Epidermal melanocyte (primary cell): ENCODE measurements around the gene C11orf98.
"Not testable (repeated sequence)": the region's sequence is repeated elsewhere in the genome, so short reads cannot be mapped to it uniquely, and the experiment has no call there.

ENCODE experiments used
- DNase-seq: peaks from one replicate; pipeline ENCODE4 v3.0.0; 2011; ENCODE audit warnings: low spot score; ENCODE audit not compliant: insufficient read length

The C11orf98 gene

DNA sequence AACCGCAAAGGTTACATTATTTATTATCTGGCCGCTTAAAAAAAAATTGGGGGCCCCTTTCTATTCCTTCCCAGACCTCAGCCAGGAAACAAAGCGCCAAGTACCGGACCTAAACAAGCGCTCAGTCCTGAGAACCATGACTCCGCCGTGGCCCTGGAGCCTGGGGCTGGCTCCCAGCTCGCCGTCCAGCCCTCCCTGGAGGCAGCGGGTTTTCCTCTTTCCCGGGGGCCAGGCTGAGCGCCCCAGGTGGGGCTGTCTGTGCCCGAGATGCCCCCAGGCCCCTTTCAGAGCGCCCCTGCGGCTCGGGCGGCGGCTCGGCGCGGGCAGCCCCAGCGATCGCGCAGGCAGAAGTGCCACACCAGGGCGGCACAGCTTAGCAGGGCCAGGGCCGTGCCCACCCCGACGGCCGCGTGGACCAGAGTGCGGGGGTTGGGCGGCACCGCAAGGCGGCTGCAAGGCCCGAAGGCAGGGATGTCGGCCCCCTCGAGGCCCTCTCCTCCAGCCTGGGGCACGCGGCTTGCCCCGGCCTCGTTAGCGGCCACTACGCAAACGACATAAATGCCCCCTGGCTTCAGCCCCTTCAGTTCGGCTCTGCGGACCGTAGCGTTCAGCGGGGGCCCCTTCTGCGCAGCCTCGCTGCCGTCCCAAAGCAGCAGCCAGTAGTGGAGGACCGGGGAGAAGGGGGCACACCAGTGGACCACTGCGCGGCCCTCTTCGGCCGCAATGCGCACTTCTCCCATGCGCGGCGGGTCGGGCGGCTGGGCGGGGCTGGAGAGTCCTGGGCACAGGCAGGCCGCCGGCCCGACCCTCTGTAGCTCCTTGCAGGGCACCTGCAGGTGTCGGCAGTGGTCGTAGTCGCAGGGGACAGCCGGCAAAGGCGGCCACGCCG, 22.7 kb upstream of the C11orf98 start:
- DNase-seq, result no peak

DNA sequence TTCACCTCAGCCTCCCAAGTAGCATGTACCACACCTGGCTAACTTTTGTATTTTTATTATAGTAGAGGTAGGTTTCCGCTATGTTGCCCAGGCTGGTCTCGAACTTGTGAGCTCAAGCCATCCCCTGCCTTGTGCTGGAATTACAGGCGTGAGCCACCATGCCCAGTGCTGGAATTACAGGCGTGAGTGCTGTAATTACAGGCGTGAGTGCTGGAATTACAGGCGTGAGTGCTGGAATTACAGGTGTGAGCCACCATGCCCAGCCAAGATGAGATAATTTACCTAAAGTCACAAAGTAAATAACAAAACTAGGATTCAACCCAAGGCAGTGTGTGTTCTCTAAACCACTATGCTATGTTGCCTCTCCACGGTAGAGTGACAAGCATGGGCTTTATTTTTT, 17.5 kb upstream of the C11orf98 start:
- no peak for DNase-seq

DNA sequence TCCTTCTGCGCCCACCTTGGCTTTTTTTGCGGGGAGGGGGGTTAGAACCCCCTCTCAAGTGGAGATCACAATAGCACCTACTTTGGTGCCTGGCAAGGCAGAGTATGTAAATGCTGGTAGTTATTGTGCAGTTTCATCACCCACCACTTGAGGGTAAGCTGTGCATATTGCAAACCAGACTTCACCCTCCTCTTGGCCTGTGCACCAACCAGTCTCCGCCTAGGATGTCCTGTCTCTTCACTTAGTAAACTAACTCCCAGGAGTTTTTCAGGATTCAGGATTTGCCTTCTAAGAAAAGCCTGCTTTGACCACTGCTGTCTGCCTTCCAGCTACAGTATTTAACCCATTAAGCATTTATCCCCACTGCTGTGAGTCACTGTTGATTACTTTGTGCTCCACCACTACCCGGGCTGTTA, 15.8 kb upstream of the C11orf98 start:
- DNase-seq, result peak; percentile 82

DNA sequence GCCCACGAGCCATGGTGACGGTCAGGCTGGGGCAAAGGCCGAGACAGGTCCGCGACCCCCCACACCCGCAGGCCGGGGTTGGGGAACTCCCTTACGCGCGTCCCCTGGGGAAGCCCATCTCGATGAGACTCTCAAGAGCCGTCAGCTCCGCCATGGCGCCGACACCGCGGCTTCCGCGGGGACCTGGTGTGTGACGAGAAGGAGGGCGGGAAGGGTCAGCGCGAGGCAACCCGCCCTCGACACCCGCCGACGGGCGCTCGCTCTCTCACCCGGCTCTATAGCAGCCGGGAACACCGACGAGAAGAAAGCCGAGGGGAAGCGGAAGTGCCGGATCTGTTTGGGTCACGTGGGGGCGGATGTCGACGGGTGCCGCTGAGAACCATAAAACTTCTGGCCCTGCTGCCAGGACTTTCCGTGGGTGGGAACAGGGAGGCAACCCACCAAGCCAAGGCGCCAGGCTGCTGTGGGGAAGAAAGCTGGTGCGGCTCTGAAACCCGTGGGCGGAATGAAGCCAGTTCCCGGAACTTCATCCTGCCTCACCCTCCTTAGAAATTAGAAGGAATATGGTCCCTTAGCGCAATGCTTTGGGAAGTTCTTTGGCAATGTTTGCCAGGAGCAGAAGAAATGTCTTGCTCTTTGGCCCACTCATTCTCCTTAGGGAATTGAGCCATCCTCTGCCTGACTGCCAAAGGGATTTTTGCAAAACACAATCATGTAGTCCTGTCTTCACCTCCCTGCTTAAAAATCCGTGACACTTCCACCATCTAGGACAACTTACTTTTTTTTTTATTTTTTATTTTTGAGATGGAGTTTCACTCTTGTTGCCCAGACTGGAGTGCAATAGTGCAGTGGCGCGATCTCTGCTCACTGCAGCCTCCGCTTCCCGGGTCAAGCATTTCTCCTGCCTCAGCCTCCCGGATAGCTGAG, 14.0 kb upstream of the C11orf98 start, which contains the start of gene UBXN1:
TSS of gene UBXN1 (minus strand) at position 304 of the 927 bp plus-strand sequence. CDS start at position 154, 150 bp downstream.
- DNase-seq, result peak; percentile 94

DNA sequence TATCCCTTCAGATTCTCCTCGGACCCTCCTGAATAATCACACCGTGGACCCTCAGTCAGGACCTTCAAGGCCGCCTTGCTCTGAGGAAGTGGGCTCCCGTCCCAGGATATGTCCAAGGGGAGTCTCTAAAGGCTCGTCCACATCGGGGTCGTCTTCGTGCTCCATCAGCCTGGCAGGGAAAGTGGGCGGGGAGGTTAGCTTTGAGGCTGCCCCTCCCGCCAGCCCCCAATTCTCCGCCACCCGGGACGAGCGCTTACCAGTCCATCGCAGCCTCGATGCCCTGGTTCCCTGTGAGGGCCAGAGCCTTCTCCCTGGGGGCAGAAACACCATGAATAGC, 13.4 kb upstream of the C11orf98 start:
- no peak for DNase-seq

DNA sequence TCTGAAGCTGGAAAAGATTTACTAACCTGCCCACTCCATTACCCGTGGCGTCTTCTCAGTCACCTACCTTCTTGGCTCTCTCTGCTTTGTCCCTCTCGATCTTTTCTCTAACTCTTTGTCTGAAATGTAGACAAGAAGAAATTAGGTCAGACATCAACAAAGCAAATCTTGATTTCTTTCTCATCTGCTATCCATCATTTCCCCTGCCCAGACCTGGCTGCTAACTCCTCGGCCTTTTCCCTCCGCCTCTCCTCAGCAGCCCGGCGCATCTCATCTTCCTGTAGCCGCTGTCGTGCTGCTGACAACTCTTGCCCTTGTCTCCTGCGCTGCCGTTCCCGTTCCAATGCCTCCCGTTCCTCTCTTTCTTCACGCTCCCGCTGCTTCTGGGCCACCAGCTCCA, 12.7 kb upstream of the C11orf98 start:
- DNase-seq, result no peak

DNA sequence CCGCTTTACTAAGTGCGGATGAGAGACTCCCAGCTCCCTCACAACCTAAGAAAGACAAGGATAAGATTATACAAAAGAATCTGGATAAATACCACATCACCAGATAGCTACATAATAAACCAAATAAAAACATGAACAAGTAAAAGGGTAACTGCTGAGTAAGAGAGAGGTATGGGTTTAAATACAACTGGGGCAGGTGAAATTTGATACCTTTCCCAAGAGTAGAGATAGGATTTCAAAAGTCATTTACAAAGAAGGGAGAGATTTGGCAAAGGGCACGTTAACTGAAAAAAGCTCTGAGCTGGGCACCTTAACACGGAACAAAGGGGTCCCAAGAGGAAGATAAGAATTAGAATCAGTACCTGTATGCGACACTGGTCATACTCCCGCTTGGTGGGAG, 12.1 kb upstream of the C11orf98 start:
- DNase-seq, result no peak

DNA sequence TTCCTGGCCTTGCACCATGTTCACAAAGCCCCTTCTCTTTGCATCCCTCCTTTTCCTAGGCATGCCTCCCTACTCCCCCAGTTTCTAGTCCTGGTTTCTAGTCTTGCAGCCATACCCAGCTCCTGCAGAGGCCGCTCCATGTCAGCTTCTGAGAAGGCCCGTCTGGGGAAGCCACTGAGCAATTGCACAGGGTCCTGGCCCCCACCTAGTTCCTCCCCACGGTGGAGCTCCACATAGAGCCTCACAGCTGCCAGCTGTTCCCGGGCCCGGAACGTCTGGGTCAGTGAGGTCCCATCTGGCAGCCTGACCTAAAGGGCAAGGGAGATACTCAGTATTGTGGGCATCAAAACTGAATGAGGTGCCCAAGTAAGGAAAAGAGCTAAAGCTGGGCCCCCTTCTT, 11.7 kb upstream of the C11orf98 start:
- DNase-seq, result no peak

DNA sequence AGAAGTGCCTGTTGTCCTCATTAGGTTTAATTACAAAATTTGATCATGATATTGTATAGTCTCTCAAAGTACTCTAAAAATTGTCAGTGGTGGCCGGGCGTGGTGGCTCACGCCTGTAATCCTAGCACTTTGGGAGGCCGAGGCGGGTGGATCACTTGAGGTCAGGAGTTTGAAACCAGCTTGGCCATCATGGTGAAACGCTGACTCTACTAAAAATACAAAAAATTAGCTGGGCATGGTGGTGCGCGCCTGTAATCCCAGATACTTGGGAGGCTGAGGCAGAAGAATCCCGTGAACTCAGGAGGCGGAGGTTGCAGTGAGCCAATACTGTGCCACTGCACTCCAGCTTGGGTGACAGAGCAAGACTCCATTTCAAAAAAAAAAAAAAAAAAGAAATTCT, 10.4 kb upstream of the C11orf98 start:
- DNase-seq, result not testable (repeated sequence)

DNA sequence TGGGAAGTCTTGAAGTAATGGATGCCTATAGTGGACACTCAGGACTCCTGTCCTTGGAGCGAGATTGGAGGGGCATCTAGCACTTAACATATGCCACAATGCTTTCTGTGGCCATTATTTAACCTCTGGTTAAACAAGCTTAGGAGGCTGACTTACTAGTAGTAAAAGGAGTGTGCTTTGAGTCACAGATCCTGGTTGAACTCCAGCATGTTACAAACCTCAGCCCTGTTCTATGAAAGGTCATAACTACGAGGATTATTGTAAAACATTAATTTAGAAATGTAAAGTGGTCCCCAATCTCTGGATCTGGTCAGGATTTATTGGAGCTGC, 8.2 kb upstream of the C11orf98 start:
- DNase-seq, result no peak

DNA sequence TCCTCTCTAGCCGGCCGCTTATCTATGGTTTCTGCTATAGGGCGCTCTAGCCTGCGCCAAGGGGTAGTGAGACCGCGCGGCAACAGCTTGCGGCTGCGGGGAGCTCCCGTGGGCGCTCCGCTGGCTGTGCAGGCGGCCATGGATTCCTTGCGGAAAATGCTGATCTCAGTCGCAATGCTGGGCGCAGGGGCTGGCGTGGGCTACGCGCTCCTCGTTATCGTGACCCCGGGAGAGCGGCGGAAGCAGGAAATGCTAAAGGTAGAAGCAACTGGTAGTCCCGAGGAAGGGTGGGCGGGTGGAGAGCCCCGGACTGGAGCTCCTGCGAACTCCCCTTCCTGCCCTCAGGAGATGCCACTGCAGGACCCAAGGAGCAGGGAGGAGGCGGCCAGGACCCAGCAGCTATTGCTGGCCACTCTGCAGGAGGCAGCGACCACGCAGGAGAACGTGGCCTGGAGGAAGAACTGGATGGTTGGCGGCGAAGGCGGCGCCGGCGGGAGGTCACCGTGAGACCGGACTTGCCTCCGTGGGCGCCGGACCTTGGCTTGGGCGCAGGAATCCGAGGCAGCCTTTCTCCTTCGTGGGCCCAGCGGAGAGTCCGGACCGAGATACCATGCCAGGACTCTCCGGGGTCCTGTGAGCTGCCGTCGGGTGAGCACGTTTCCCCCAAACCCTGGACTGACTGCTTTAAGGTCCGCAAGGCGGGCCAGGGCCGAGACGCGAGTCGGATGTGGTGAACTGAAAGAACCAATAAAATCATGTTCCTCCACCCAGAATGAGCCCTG, 6.8 kb upstream of the C11orf98 start, which contains the start of the genes LBHD1 and UQCC3:
TSS of gene LBHD1 (minus strand) at position 660 of the 782 bp plus-strand sequence. CDS start 2,236 bp downstream, outside the sequence.
TSS of gene UQCC3 (plus strand) at position 66 of the 782 bp plus-strand sequence. CDS start at position 139, 73 bp downstream.
- peak; percentile 77 for DNase-seq

DNA sequence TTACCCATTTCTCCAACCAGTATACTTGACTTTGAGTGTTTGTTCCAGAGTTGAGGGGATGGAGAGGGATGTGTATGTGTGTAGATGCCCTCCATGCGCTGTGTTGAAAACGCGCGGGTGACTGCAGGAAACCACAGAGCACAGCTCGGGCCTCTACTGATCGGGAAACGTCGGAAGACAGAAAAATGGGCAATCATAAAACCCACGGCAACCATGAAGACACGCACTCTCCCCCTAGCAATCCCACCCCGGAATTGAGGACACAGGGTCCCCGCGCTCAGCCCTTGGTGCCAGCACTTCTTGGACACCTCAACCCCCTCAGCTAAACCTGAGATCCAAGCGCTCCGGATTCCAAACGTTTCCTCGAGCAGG, 6.2 kb upstream of the C11orf98 start:
- DNase-seq, result no peak

DNA sequence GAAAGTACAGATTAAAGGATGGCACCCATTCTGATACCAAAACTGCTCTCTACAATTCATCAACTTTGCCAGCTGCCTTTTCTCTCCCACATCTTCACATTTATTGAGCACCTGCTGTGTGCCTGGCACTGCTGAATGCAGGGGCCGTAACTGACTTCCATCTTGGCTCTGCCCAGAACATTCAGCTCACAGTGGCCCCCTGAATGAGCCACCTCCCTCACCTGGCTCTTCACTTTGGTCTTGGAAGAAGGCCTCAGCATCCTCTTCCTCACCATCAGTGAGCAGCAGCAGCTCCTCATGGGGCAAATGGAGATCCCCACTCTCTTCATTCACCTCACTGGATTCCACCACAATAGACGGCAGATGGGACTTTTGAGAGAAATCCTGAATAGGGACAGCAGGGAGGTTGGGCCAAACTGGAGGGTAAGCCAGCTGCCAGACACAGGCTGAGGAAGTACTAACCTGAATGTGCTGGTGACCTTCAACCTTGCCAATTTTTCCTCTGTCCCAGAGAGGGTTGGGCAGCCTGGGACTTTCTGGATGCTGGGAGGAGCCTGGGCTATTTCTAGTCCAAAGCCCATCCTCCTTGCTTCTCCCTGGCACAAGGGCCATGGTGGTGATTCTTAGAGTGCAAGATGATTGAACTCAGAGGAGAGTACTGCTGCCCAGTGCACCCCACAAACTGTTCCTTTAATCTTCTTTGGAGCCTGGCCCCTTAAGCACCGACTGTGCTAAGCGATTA, 4.6 kb upstream of the C11orf98 start:
- no peak for DNase-seq

DNA sequence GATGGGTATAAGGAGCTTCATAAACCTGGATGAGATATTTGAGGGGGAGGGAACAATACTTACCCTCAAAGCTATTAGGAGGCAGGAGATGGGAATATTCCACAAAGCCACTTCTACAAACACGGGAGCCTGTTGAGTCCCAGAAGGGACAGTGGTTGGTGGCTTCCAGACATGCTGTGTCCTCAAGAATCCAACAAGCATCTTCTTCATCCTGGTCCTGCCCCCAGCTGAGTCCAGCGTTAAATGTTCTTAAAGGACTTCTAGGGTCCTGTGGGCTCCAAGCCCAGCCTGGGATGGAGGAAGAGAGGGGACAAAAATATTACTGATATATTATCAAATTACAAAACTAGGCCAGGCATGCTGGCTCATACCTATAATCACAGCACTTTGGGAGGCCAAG, 2.5 kb upstream of the C11orf98 start:
- no peak for DNase-seq

DNA sequence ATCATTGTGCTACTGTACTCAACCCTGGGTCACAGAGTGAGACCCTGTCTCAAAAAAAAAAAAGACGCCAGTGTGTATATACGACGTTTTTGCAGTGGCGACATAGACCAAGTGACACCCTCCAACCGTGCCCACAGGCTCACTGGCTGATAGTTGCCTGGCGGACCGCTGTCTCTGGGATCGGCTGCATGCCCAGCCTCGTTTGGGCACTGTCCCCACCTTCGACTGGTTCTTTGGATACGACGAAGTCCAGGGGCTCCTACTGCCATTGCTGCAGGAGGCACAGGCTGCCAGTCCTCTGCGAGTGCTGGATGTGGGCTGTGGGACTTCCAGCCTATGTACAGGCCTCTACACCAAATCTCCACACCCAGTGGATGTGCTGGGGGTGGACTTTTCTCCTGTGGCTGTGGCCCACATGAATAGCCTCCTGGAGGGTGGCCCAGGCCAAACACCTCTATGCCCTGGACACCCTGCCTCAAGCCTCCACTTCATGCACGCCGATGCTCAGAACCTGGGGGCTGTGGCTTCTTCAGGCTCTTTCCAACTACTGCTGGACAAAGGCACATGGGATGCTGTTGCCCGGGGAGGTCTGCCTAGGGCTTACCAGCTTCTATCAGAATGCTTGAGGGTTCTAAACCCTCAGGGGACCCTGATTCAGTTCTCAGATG, 1.4 kb upstream of the C11orf98 start:
- no peak for DNase-seq

DNA sequence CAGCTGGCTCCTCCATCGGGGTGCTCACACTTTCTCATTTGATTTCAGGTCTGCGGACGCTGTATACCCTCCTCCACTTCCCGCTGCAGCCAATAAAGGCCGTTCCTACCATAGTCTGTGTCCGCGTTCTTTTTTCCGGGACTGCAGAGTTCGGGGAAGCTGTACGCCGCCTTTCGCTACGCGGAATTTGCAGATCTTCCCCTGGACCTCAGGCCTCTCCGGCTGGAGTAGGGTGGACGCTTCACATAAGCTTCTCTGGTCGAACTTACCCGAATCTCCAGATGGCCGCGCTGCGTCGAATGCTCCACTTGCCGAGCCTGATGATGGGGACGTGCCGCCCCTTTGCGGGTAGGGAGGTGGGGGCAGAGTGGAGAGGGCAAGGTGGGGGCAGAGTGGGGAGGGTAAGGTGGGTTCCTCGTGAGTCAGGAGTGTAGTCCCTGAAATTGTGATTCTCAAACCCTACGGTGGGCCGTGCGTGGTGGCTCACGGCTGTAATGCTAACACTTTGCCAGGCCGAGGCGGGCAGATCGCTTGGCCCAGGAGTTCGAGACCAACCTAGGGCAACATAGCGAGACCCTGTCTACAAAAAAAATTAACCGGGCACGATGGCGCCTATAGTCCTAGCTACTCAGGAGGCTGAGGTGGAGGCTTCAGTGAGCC, 719 bp upstream of the C11orf98 start:
- no peak for DNase-seq

DNA sequence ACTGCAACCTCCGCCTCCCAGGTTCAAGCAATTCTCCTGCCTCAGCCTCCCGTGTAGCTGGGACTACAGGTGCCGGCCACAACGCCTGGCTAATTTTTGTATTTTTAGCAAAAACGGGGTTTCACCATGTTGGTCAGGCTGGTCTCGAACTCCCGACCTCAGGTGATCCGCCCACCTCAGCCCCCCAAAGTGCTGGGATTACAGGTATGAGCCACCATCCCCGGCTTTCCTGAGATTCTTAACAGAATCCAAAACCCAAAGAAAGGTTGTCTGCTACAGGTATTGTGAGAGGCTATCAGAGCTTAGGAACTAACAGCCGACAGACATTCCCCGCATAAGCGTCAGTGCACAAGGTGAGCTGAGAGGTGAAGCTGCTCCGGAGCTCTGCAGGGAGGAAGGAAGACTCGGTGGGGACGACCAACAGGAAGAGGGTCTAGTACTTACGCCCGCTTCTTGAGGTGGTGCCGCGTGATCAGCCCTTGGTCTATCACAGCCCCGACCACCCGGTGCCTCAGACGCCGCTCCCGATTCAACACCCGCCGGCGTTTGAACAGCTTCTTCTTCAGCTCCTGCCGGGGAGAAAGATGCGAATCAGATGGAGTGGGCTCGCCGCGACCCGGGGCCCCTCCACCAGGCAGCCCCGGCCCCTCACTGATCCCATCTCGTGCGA, 470 bp downstream of the C11orf98 start:
- no peak for DNase-seq

DNA sequence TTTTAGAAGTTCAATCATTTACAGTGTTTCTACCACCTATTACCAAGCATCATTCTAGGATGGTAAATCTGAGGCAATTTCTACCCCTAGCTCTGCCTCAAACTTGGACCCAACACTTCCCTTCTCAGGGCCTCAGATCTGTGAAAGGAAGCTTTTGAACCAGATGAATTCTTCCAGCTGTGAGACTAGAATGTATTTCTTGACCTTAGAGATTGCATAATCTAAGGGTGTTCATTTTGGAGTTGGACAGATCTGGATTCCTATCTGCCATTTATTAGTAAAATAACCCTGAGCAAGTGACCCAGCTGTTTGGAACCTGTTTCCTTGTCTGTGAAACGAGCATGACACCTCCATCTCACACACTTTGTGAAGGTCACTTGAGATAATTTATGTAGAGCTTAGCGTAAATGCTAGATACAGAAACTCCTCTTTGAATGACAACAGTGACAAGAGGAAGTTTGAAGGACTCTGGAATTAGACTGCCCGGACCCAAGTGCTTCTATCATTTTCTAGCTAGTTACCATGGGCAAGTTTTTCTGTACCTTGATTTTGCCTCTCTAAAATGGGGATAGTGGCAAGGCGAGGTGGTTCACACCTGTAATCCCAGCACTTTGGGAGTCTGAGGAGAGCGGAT, 8.1 kb downstream of the C11orf98 start:
- DNase-seq, result no peak

DNA sequence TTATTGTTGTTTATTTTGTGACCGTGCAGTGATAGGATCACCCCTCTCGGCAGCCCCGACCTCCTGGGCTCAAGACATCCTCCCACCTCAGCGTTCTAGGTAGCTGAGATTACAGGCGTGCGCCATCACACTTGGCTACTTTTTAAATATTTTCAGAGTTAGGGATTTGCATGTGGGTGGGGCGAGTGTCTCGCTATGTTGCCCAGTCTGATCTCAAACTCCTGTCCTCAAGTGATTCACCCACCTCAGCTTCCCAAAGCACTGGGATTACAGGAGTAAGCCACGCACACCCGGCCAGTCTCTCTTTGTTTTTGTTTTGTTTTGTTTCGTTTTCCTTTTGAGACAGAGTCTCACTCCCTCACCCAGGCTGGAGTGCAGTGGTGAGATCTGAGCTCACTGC, 10.7 kb downstream of the C11orf98 start:
- DNase-seq, result no peak
